Stimulated activated naive CD8-positive, alpha-beta T cell treated with anti-CD3 and anti-CD28 coated beads, Interleukin-15, amount 100 ng/mL, for 72 hours (primary cell): ENCODE results near the gene PTPRT.

Experiments
- ATAC-seq: fragments of 150-1000 bp; cut with Tn5 transposase; 2 replicates; pipeline ENCODE4 v1.10.0; 2021; ENCODE audit warnings: mild to moderate bottlenecking, moderate library complexity
- DNase-seq, 2 donors: peaks; one replicate each; pipeline ENCODE4 v3.0.0; 2021 to 2022
- H3K27ac Mint-ChIP-seq, 2 donors: one replicate each; pipeline ENCODE4 v1.8.0; 2022; ENCODE audit warnings: mild to moderate bottlenecking in 2 of 2, mixed read lengths in 2 of 2, moderate library complexity in 2 of 2
- H3K27me3 Mint-ChIP-seq: one replicate; pipeline ENCODE4 v1.8.0; 2022; ENCODE audit warnings: mixed read lengths
- H3K4me1 Mint-ChIP-seq: one replicate; pipeline ENCODE4 v1.8.0; 2022; ENCODE audit warnings: mild to moderate bottlenecking, mixed read lengths
- H3K4me3 Mint-ChIP-seq, 2 donors: one replicate each; pipeline ENCODE4 v1.8.0; 2022; ENCODE audit warnings: mild to moderate bottlenecking in 2 of 2, mixed read lengths in 2 of 2, moderate library complexity in 1 of 2
- H3K9me3 Mint-ChIP-seq, 2 donors: one replicate each; pipeline ENCODE4 v1.8.0; 2022; ENCODE audit warnings: mixed read lengths in 2 of 2

The PTPRT gene

DNA sequence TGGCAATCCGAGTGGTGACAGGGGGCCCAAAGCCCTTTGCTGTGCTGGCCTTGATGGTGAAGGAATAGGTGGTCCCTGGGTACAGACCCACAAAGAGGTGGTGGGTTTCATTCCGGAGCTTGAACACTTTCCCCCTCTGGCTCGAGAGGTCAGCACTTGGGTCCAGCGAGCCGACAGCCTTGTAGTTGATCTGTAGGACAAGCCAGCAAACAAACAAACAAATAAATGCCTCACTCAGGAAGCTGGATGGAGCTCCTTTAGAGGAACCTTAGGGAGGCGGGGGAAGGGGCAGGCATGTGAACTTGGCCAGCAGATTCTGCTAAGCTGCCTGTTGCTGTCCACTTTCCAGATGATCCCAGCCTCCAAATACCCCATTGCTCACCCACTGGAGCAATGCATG, 837.6 kb downstream of the PTPRT start:
- ATAC-seq = no peak
- peaks cover 10% of the 10 kb centered on the region in 2 donors for H3K9me3 Mint-ChIP-seq

DNA sequence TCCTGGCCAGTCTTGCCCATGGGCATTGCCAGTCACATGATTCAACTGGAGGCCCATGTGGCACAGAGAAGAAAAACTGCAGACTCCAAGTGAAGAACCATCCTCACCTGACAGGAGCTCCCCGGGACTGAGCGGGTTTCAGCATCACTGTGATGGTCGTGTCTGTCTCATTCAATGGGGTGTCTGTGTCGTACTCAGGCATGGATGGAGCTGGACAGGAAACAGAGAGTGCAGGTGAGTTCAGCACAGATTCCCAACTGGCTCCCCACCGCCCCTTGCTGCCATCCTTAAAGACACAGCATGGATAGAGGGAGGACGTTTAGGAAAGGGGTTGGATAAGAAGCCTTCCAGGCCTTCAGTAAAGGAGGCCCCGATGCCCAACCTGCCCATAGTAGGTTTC, 839.2 kb downstream of the PTPRT start:
- Mint-ChIP-seq H3K27ac (no peak overlapping the region), H3K4me3 (no peak overlapping the region), H3K27me3 (no peaks in the 10 kb centered on the region), H3K4me1 (no peaks in the 10 kb centered on the region), H3K9me3 (peaks cover 10% of the 10 kb centered on the region in 2 donors)
- DNase-seq (no peak), ATAC-seq (no peak)

More for the DNA sequence above, 837.6 kb downstream of the PTPRT start:
- DNase-seq = no peak
- H3K4me3 Mint-ChIP-seq = no peak overlapping the region
- no peaks in the 10 kb centered on the region for H3K4me1 Mint-ChIP-seq
- no peaks in the 10 kb centered on the region for H3K27me3 Mint-ChIP-seq
- no peak overlapping the region for H3K27ac Mint-ChIP-seq

DNA sequence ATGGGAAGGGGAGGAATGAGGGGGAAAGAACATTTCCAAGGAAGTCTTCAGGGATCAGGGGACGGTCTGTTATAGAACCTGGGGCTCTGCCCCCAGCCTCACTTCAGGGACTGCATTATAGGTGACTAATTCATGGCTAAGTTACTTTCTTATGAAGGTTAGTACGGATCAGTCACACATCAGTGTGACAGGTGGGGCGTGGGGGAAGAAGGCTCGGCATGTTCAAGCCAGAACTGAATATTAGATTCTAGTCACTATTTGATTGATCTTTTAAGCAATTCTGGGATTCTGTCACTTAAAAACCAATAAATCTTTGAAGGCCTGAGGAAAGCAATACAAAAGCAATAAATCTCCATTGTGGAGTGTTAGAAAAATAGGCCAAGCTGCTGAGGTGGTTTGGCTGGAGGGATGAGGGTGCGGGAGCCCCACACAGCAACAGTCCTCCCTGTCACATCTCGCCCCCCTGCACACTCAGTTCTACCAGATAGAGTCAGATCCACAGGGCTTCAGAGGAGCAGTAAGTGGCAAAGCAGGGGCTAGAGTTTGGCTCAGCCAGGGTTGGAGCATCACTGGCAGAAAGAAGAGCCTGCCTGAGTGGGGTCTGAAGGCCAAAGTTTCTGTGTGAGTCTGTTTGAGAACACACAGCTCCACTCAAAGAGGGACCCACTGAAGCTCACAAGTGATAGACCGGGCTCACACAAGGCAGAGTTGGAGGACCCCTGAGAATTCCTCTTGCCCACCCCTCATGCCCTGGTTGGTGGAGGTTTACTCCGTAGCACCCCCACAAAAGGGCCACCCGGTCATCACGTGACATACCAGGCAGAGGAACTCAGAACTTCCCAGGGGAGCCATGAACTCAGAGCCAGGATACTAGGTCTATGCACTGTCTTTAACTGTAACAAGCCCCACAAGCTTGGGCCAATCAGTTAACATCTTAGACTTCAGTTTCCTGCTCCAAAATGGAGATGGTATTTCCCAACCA, 843.2 kb downstream of the PTPRT start:
- H3K9me3 Mint-ChIP-seq = peaks cover 13 to 20% of the 10 kb centered on the region in 2 donors
- no peaks in the 10 kb centered on the region for H3K27me3 Mint-ChIP-seq
- no peaks in the 10 kb centered on the region for H3K4me1 Mint-ChIP-seq
- no peak overlapping the region for H3K27ac Mint-ChIP-seq
- ATAC-seq = no peak
- no peak for DNase-seq
- no peak overlapping the region for H3K4me3 Mint-ChIP-seq

DNA sequence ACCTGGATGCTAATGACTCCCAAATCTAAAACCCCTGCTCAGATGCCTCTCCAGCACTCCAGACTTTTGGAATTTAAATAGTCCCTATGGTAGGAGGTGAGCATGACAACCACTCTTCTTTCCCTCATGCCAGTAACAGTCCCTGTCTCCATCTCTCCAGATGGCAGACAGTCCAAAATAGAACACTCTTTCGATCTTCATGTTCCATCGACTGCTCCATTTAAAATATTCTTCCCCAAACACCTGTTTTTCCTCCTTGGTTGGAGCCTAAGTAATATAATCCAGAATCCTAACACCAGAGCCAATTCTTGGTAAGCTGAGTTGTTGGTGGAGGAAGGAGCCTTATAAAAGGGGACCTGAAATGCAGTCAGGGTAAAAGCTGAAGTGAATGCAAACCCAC, 848.1 kb downstream of the PTPRT start:
- no peaks in the 10 kb centered on the region for H3K4me1 Mint-ChIP-seq
- H3K27me3 Mint-ChIP-seq = no peaks in the 10 kb centered on the region
- ATAC-seq = no peak
- no peak for DNase-seq
- no peak overlapping the region for H3K27ac Mint-ChIP-seq
- H3K4me3 Mint-ChIP-seq = no peak overlapping the region
- peaks cover 4 to 10% of the 10 kb centered on the region in 2 donors for H3K9me3 Mint-ChIP-seq

DNA sequence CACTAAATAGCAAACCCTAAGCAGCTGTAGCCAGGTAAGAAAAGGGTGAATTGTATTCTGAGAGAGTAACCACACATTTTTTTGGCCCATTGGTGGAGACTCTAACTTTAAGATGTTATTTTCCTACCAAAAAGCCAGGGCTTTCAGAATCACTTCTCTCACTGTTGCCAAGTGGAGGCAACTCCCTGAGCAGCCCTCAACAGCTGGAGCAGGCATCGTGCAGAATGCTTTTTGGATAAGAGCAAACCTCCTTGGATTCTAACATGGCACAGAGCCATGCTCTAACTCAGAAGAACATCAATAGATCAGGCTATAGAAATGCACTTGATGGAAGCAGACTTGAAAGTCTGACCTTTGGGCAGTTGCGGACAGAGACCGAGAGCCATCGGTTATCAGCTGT, 849.3 kb downstream of the PTPRT start:
- Mint-ChIP-seq H3K4me3 (no peak overlapping the region), H3K4me1 (no peaks in the 10 kb centered on the region), H3K9me3 (peaks cover 4 to 10% of the 10 kb centered on the region in 2 donors), H3K27ac (no peak overlapping the region), H3K27me3 (no peaks in the 10 kb centered on the region)
- ATAC-seq = no peak
- DNase-seq = no peak

DNA sequence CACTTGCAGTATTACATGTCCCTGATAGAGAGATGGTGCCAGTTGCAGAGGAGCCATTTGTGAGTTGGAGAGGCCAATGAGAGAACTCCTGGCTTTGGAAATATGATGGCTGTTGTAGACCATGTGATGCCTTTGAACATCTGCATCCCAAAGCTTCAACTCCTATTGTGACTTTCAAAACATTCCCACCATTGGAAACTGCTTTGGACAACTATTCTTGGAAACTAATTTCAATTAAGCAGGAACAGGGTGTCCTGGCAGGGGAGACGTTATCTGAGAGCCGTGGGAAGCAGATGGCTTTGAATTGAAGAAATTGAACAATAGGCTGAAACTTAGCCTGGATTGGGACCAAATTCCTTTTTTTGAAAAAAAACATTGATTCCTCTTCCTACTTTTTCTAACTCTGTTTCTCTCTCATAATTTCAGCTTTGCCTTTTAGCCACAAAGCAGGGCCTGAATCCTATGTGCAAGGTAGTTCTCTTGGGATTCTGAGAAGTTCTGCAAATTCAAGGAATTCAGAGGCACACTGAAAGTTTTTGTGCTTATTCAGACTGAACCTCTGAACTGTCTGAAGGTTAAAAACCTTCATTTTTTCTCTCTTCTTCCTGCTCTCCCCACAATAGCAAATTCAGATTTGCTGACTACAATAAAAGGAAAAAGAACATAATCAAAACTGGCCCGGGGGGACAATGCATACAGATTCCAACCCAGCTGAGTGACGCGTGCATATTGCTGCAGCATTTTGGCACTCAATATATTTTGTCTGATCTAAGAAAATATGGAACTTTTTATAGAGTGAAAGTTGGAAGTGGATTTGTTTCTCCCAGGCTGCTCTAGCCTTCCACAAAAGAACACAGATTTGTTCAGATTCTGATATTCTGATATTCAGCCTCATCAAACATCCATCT, 851.2 kb downstream of the PTPRT start:
- Mint-ChIP-seq H3K4me3 (no peak overlapping the region), H3K27me3 (no peaks in the 10 kb centered on the region), H3K9me3 (peaks cover 9% of the 10 kb centered on the region in 2 donors), H3K4me1 (no peaks in the 10 kb centered on the region), H3K27ac (no peak overlapping the region)
- ATAC-seq (no peak), DNase-seq (no peak)

DNA sequence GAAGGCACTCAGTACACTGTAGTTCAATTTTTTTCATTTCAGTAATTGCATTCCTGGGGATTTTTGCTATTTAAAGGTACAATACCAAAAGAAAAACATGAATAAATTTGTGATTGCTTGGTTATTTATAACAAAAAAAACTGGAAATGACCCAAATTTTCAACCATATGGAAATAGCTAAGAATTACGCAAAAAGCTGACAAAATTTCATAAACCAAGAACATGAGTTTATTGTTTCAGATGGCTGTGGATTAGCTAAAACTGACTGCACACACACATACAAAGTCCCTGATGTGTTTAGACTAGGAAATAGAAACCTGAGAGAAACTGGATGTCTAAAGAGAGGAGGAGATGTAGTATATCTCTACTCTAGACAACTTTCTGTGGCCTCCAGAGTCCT, 853.1 kb downstream of the PTPRT start:
- no peak overlapping the region for H3K4me3 Mint-ChIP-seq
- peaks cover 0 to 7% of the 10 kb centered on the region in 2 donors for H3K9me3 Mint-ChIP-seq
- H3K27me3 Mint-ChIP-seq = no peaks in the 10 kb centered on the region
- DNase-seq = no peak
- no peaks in the 10 kb centered on the region for H3K4me1 Mint-ChIP-seq
- no peak overlapping the region for H3K27ac Mint-ChIP-seq
- no peak for ATAC-seq

DNA sequence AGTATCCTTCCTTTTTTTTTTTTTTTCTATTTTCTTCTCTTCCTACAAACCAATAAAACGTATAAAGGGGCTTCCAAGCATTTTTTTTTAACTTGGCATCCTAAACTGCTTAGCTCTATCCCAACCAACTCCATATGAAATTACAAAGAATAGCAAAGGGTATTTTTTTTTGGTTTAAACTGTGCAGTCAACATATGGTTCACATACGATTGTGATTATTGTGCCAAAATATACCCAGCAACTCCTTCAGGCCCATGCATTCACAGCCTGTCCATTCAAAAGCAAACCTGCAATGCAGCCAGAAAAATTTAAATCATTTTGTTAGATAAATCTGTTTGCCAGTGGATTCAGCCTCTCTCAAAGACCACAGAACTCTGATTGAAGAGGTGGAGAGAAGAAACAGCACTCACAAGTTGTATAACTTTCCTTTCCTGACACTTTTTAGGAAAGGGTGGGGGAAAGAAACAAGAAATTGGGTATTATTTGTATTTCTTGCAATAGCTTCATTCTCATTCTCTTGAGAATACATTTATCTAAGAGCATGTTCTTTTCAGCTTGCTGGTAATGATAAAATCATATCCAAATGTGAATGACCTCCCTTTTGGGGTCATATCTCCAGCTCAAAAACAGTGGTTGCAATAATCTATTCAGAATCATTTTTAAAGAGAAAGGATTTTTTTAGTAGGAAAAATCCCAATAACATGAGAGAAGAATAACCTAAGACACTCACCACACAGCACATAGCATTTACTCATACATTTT, 870.3 kb downstream of the PTPRT start:
- Mint-ChIP-seq H3K27ac (peak overlapping the region in 1 of 2 donors; percentile 35), H3K4me1 (no peaks in the 10 kb centered on the region), H3K9me3 (peaks cover 4 to 16% of the 10 kb centered on the region in 2 donors), H3K27me3 (no peaks in the 10 kb centered on the region), H3K4me3 (no peak overlapping the region)
- DNase-seq (no peak), ATAC-seq (no peak)

DNA sequence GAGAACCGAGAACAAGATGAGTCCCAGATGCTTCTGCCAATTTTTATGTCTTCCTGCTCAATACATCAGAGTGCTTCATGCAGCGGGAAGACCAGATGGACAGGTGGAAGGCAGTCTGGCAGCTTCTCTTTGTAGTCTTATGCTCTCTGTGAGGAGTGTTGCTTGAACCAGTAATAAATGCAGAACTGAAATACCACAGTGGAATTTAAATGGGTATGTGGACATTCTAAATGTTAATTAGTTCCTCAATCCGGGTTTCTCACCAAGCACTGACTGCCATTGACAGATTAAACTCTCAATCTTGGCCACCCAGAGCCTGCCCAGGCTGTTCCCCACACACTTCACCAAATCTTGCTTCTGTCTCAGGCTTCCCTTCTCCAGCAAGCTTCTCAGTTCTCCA, 876.0 kb downstream of the PTPRT start:
- H3K27me3 Mint-ChIP-seq = no peaks in the 10 kb centered on the region
- H3K4me1 Mint-ChIP-seq = no peaks in the 10 kb centered on the region
- H3K9me3 Mint-ChIP-seq = peaks cover 0 to 18% of the 10 kb centered on the region in 2 donors
- no peak for ATAC-seq
- H3K27ac Mint-ChIP-seq = no peak overlapping the region
- no peak overlapping the region for H3K4me3 Mint-ChIP-seq
- DNase-seq = no peak

DNA sequence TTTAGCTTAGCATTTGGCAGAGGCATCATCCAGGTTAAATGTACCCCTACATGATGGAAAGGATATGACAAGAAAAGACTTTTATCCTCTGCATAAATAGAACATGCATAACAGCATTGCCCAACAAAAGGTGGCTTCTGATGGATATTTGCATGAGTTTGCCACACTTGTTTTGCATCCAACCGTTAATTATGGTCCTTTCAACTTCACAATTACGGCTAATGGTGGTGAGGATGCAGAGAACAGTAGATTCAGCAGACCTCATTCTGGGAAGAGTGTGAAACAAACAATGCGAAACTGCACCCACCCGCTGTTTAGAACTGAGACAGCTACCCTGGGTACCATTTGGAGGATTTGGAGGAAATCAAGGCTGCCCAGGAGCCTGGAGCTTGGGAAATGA, 880.7 kb downstream of the PTPRT start:
- Mint-ChIP-seq H3K4me1 (no peaks in the 10 kb centered on the region), H3K27ac (no peak overlapping the region), H3K27me3 (no peaks in the 10 kb centered on the region), H3K9me3 (peaks cover 0 to 11% of the 10 kb centered on the region in 2 donors), H3K4me3 (no peak overlapping the region)
- ATAC-seq (no peak), DNase-seq (no peak)

DNA sequence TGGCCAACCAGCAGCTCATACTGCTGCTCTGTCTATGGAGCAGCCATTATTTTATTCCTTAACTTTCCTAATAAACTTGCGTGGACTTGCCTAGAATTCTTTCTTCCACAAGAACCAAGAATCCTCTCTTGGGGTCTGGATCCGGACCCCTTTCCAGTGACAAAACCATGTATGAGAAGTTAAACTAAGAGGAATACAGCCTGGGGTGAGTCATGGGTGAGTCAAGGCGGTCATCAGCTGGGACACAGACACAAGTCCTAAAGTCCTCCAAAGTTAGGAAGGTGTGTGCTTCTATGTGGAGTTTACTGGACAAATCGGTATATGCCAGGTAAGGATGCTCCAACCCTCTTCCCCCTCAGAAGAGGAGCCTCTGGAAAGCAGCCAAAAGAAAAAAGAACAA, 881.5 kb downstream of the PTPRT start:
- Mint-ChIP-seq H3K9me3 (peaks cover 0 to 11% of the 10 kb centered on the region in 2 donors), H3K4me1 (no peaks in the 10 kb centered on the region), H3K27ac (no peak overlapping the region), H3K4me3 (no peak overlapping the region), H3K27me3 (no peaks in the 10 kb centered on the region)
- no peak for DNase-seq
- no peak for ATAC-seq

DNA sequence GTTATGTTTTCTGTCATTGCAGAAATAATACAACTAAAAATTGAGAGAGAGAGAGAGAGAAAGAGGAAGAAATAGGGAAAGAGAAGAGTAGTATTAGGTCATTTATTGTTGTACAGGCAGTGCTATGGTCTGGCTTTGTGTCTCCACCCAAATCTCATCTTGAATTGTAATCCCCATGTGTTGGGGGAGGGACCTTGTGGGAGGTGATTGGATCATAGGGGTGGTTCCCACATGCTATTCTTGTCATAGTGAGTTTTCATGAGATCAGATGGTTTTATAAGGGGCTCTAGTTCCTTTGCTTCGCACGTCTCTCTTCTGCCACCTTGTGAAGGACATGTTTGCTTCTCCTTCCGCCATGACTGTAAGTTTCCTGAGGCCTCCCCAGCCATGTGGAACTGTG, 894.1 kb downstream of the PTPRT start:
- no peaks in the 10 kb centered on the region for H3K4me1 Mint-ChIP-seq
- no peaks in the 10 kb centered on the region for H3K27me3 Mint-ChIP-seq
- H3K4me3 Mint-ChIP-seq = no peak overlapping the region
- ATAC-seq (no peak), DNase-seq (no peak)
- H3K27ac Mint-ChIP-seq = peak overlapping the region in 1 of 2 donors; percentile 29
- H3K9me3 Mint-ChIP-seq = no peaks in the 10 kb centered on the region

DNA sequence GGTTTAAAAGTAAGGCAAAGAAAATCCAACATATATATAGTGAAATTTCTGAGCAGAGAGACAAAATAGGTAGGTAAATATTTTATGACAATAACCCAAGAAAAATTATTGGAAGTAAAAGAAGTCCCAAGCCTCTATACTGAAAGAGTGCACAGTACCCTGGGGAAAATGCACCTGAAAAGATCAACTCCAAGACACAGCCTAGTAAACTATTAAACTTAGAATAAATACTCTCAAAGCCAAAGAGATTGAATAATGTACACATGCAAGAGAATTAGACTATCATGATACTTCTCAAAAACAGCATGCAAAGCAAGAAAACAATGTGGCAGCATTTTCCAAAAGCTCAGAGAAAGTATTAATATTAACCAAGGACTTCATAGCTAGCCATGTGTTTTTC, 894.7 kb downstream of the PTPRT start:
- ATAC-seq = no peak
- Mint-ChIP-seq H3K27ac (no peak overlapping the region), H3K9me3 (no peaks in the 10 kb centered on the region), H3K4me1 (no peaks in the 10 kb centered on the region), H3K27me3 (no peaks in the 10 kb centered on the region), H3K4me3 (no peak overlapping the region)
- DNase-seq = no peak

DNA sequence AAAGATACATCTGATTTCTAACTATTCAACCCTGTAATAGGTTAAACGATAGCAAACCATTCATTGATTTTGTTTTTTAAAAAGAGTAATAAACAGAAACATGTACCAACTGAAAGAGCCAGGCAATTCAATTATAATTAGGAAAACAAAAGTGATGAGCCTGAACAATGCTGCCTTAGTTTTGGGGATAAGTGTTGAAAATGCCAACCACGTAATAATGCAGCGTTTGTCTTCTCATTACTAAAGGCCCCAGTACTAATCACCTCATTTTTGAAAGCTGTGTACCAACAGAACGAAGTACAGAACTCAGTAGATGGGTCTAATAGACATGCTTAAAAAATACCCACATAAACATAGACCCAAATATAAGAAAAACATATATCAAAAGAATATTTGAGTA, 907.9 kb downstream of the PTPRT start:
- ATAC-seq (no peak), DNase-seq (no peak)
- H3K9me3 Mint-ChIP-seq = peaks cover 4 to 16% of the 10 kb centered on the region in 2 donors
- H3K4me3 Mint-ChIP-seq = no peak overlapping the region
- H3K4me1 Mint-ChIP-seq = no peaks in the 10 kb centered on the region
- no peaks in the 10 kb centered on the region for H3K27me3 Mint-ChIP-seq
- H3K27ac Mint-ChIP-seq = no peak overlapping the region
